HFF-Myc (cell line): Measurements from ENCODE around the gene HPS3.

Experiments
- DNase-seq: peaks from one replicate; pipeline ENCODE4 v3.0.0-alpha.2; 2011; ENCODE audit warnings: low read depth; ENCODE audit errors: extremely low read depth
- H3K4me3 ChIP-seq: replicated peaks from 2 replicates; pipeline ENCODE4 v1.5.1; 2011; ENCODE audit warnings: low read depth, mild to moderate bottlenecking, control low read depth, low read length
- CTCF ChIP-seq: IDR thresholded peaks from 2 replicates; pipeline ENCODE4 v1.5.1; 2012; ENCODE audit warnings: mild to moderate bottlenecking, low read depth, low read length, control low read depth; ENCODE audit errors: missing control alignments

HPS3 gene

GRCh38 chr3:149145356-149145755 is 15.9 kb downstream of the HPS3 start:
- TF ChIP-seq CTCF = no peak
- no peak overlapping the region for H3K4me3 ChIP-seq
- no peak for DNase-seq

GRCh38 chr3:149145974-149146373 is 16.5 kb downstream of the HPS3 start:
- H3K4me3 ChIP-seq = no peak overlapping the region
- no peak for TF ChIP-seq CTCF
- no peak for DNase-seq

GRCh38 chr3:149150436-149150835 is 21.0 kb downstream of the HPS3 start:
- DNase-seq = no peak
- no peak for TF ChIP-seq CTCF
- H3K4me3 ChIP-seq = no peak overlapping the region

- DNase-seq = no peak
- TF ChIP-seq CTCF = no peak
- no peak overlapping the region for H3K4me3 ChIP-seq
These were observed 22.4 kb downstream of the HPS3 start for GRCh38 chr3:149151843-149152242.

GRCh38 chr3:149152420-149152819 is 23.0 kb downstream of the HPS3 start:
- no peak for TF ChIP-seq CTCF
- no peak overlapping the region for H3K4me3 ChIP-seq
- no peak for DNase-seq

GRCh38 chr3:149153402-149153801 is 24.0 kb downstream of the HPS3 start:
- DNase-seq = no peak
- no peak overlapping the region for H3K4me3 ChIP-seq
- no peak for TF ChIP-seq CTCF

- no peak overlapping the region for H3K4me3 ChIP-seq
- DNase-seq = no peak
- no peak for TF ChIP-seq CTCF
These were observed 31.4 kb downstream of the HPS3 start for GRCh38 chr3:149160754-149161300.
